ENCODE results near the gene HDAC11. TPM values are rescaled to one million over a fixed set of nuclear protein-coding genes. Genes with fewer than 3 reads are reported as not detected.

HDAC11 gene
- total and polyA plus RNA-seq, 9 of the 15 experiments (the other 6 are each of a cell fraction or from before 2014, with no cell fraction given) = 0.60 to 6.0 (median 4.5) TPM

DNA sequence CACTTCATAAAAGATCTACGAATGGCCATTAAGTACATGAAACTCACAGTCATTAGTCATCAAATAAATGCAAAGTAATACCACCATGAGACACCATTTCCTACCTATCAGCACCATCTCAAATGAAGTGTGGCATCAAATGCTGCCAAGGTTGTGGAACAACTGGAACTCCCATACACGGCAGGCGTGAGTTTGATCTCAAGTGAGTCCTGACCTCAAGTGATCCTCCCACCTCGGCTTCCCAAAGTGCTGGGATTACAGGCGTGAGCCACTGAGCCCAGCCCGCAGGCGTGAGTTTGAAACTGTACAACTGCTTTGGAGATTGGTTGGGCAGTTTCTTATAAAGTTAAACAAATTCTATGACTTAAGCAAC, 28.8 kb upstream of the HDAC11 start (continued):
- TF ChIP-seq ZNF318 (IDR thresholded peaks at IDR 0.05; ENCODE audit: borderline replicate concordance in 1 of 2, low read depth in 1 of 2) (no peak), GATAD2A (IDR thresholded peaks at IDR 0.05) (no peak; the same call in 1 of the 2 replicates), RFX5 (IDR thresholded peaks at IDR 0.05; ENCODE audit: low read depth, low read length) (no peak), NCOA6 (IDR thresholded peaks at IDR 0.05) (no peak), JUND (IDR thresholded peaks at IDR 0.05; ENCODE audit: borderline replicate concordance, low read depth, low read length) (no peak), JUND (tag; IDR thresholded peaks at IDR 0.05; ENCODE audit: borderline replicate concordance, low read depth, low read length) (no peak), ZMIZ1 (IDR thresholded peaks at IDR 0.05; ENCODE audit: low read depth in 2 of 2, low read length in 2 of 2) (no peak), BRD9 (IDR thresholded peaks at IDR 0.05; ENCODE audit: low read depth, partially characterized antibody) (no peak), SNAPC5 (CRISPR knock-in tag; IDR thresholded peaks at IDR 0.05) (no peak), U2AF2 (optimal IDR thresholded peaks at IDR 0.05; ENCODE audit: low read depth, low read length) (no peak), FOXA1 (IDR thresholded peaks at IDR 0.05; ENCODE audit: borderline replicate concordance) (no peak), ZNF57 (CRISPR knock-in tag; IDR thresholded peaks at IDR 0.05) (no peak), E2F5 (CRISPR knock-in tag; IDR thresholded peaks at IDR 0.05) (no peak)
- TF ChIP-seq, protein P1, sequence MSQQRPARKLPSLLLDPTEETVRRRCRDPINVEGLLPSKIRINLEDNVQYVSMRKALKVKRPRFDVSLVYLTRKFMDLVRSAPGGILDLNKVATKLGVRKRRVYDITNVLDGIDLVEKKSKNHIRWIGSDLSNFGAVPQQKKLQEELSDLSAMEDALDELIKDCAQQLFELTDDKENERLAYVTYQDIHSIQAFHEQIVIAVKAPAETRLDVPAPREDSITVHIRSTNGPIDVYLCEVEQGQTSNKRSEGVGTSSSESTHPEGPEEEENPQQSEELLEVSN (IDR thresholded peaks at IDR 0.05; ENCODE audit: borderline replicate concordance in 1 of 2, extremely low read depth in 1 of 2, insufficient read depth in 1 of 2, insufficient read length in 1 of 2, low read depth in 1 of 2, low read length in 1 of 2, poor library complexity in 1 of 2, severe bottlenecking in 1 of 2) = no peak

All from K562 (cell line).